Stimulated activated CD8-positive, alpha-beta memory T cell treated with anti-CD3 and anti-CD28 coated beads, Interleukin-12 subunit alpha, Interleukin-12 subunit beta, amount 100 ng/mL, for 4 hours (primary cell): ENCODE measurements around the gene BASP1.
"Not testable (repeated sequence)": the region's sequence is repeated elsewhere in the genome, so short reads cannot be mapped to it uniquely, and the experiment has no call there.

Source experiments
- DNase-seq: peaks from one replicate; pipeline ENCODE4 v3.0.0-alpha.2; 2020; ENCODE audit warnings: low read depth

BASP1 gene

DNA sequence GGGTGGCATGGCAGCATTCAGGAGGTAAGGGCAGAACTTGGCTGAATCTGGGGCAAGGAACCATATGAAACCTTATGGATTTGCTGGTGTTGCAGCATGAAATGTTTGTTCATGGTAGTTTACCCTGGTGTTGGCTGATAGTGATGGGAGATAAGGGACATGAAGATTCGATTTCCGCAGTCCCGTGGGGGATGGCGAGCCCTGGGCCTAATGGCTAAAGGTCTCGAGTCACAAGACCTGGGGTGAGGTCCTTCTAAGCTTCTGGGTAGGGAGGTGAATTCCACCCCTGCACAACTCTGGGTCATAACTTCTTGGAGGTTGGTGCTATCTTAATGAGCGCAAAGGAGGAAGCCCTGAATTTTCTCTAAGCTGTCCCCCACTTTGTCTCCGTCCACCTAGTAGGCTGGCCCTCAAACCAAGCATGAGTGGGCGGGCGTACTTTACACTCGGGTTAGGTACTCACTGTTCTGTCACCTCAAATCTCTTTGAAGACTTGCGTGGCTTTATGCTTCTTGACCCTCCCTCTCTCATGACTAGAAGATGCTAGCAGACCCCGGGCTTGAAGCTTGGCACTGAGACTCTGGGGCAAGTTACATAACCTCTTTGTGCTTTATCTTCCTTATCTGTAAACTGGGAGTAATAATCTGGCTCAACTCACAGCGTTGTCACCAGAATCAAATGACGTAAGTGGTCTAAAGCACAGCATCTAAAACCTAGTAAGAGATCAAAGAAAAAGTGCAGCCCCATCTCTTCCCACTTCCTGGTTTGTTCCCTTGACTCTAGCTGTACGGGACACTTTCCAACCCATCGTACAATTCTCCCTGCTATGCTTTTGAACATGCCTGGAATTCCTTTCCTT is 72.5 kb downstream of the BASP1 start:
- no peak for DNase-seq

GRCh38 chr5:17290540-17290974 is 73.1 kb downstream of the BASP1 start:
- no peak for DNase-seq

- no peak for DNase-seq
Observed at GRCh38 chr5:17292434-17293015, 75.1 kb downstream of the BASP1 start.

DNA sequence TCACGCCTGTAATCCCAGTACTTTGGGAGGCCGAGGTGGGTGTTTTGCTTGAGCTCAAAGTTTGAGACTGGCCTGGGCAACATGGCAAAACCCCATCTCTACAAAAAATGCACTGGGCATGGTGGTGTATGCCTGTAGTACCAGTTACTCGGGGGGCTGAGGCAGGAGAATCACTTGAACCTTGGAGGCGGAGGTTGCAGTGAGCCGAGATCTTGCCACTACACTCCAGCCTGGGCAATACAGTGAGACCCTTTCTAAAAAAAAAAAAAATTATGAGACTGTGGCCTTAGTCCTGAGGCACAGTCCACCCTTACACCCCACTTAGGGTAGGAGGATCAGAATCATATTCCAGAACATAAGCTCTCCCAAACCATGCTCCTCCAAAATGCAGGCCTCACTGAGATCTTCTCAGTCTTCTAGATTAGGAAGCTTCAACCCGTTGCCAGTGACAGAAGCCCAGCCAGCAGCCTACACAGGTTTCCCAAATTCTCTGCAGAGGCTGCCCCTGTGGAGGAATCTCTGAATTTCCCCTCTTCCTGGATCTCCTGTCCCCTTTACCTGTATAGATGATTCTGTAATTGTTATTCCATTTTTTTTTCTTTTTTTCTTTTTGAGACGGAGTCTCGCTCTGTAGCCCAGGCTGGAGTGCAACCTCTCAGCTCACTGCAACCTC is 77.3 kb downstream of the BASP1 start:
- no peak for DNase-seq

GRCh38 chr5:17295671-17296070 is 78.2 kb downstream of the BASP1 start:
- DNase-seq = no peak

GRCh38 chr5:17302106-17302505 is 84.7 kb downstream of the BASP1 start:
- no peak for DNase-seq

DNA sequence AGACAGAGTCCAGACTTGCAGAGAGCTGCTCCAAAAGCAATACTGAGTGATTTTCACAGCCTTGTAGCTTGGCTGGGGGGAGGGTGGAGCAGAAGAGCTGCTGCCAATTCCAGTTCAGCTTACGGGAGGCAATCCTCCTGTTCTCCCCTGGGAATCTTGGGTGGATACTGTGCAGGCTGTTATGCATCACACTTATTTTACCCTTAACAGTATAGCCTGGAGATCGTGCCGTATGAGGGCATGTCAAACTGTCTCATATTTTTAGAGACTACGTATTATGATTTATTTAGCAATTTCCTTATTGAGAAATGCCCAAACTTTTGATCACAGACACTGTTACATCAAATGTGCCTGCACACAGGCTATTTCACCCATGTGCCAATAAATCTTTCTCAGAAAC is 85.2 kb downstream of the BASP1 start:
- DNase-seq = no peak

GRCh38 chr5:17304282-17304681 is 86.9 kb downstream of the BASP1 start:
- no peak for DNase-seq

DNA sequence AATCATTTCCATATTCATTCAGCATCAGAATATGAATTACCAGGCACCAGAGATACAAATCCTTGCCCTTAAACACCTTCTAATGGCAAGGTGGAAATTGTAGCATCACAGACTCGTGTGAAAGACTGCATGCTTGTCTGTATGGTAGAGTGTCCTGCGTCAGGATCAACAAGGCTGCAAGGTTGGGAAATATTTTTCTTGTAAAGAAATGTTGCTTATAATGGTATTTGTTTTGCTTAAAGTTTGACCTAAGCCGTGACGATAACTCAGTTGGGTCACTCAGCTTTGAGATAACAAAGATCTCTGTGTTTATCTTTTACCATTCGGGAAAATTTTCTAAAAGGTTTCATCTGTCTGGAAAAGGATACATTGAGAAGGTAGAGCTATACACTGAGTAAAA is 87.6 kb downstream of the BASP1 start:
- DNase-seq = no peak

DNA sequence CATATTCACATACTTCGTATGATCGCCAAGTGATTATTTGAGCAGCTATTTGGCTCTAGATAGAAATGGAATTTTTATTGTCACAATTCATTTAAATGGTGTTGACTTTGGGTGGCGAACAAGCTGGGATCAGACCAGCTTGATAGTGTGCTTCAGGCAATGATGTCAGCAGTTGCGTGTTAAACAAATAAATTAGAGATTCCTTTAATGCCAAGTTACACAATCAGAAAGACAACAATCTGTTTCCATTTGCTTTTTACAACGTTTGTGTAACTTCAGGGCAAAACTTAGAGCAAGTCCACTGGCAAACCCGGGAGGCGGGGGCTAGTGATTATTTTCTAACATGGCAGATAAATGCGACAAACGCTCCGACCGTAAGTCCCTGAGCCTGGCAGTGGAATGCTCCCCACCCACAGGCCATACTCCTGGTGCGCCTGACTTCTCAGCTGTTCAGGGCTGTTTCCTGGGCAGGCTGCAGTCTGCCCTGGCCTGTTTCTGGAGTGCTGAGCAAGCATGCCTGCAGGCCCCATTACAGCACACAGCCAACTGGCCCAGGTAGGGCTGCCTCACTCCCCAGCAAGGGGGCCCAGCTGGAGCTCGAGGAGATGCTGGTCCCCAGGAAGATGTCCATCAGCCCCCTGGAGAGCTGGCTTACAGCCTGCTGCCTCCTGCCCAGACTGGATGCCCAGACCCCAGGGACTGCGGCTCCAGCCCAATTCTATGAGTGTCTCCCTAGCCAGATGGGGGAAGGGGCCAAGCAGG is 88.7 kb downstream of the BASP1 start:
- DNase-seq = no peak

- DNase-seq = no peak
Observed at GRCh38 chr5:17306726-17307091, 89.3 kb downstream of the BASP1 start.

GRCh38 chr5:17307440-17307839 is 90.0 kb downstream of the BASP1 start:
- not testable (repeated sequence) for DNase-seq

DNA sequence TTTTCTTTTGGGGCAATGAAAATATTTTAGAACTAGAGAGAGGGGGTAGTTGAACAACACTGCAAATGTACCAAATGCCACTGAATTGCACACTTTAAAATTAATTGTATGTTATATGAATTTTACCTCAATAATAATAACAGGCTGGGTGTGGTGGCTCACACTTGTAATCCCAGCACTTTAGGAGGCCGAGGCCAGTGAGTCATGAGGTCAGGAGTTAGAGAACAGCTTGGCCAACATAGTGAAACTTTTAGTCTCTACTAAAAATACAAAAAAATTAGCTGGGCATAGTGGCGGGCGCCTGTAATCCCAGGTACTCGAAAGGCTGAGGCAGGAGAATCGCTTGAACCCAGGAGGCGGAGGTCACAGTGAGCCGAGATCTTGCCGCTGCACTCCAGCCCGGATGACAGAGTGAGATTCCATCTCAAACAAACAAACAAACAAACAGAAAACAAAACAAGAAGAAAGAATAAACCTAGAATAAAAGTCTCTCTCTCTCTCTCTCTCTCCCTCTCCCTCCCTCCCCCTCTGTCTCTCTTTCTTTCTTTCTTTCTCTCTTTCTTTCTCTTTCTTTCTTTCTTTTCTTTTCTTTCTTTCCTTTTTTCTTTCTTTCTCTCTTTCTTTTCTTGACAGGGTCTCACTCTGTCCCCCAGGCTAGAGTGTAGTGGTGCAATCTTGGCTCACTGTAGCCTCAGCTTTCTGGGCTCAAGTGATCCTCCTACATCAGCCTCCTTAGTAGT is 91.1 kb downstream of the BASP1 start:
- DNase-seq = no peak

DNA sequence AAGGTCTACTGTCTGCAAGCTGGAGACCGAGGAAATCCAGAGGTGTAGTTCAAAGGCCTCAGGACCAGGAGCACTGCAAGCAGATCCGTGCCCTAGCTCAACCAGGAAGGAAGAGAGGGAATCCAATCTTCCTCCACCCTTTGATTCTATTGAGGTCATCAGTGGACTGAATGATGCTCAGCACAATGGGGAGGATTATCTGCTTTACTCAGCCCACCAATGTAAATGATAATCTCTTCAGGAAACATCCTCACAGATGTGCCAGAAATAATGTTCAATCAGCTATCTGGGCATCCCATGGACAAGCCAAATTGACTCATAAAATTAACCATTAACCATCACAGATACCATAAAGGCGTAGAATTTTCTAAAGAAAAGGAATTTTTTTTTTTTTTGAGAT is 92.0 kb downstream of the BASP1 start:
- DNase-seq = no peak

GRCh38 chr5:17310502-17310901 is 93.1 kb downstream of the BASP1 start:
- DNase-seq = not testable (repeated sequence)

DNA sequence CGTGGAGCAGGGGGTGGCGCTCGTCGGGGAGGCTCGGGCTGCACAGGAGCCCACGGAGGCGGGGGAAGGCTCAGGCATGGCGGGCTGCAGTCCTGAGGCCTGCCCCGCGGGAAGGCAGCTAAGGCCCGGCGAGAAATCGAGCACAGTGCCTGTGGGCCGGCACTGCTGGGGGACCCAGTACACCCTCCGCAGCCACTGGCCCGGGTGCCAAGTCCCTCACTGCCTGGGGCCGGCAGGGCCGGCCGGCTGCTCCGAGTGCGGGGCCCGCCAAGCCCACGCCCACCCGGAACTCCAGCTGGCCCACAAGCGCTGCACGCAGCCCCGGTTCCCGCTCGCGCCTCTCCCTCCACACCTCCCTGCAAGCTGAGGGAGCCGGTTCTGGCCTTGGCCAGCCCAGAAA is 94.4 kb downstream of the BASP1 start:
- DNase-seq = not testable (repeated sequence)

DNA sequence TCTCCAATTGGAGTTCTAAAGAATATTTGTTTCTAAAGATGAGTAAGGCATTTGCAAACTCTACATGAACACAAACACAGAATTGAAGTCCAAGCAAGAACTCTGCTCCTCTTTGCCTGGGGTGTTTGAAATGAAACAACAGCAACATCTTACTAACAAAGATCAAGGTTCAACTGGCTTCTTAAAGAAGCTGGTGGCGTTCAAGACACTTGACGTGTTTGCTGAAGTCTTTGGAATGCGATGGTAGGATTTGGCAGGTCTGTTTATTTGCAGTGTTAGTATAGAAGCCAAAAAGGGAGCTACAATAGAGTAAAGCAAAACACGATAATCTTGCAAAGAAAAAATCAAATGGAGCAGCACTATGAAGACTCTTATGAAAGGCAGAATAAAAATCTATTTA is 94.9 kb downstream of the BASP1 start:
- no peak for DNase-seq

DNA sequence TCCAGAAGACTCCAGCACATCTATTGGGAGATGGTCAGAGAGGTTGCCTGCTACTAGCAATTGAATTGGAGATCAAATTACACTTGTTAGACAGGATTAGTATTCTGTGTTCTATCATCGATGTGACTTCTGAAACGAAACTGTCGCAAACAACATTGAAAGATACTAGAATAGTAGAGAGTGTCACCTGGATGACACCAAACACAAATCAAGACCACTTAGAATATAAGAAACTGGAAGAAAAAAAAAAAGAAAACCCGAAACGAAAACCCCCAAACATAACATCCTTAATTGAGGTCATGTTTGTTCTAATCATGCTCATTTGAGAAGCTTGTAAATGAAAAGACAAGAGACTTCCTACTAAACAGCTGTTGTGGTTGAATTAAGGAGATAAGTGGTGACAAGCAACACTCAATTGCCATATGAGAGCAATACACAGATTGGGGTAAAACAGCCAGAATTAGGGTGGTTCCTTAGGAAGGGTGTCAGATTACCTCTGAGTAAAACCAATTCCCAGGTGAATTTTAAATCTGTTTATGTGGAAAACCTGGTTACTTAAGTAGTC is 97.6 kb downstream of the BASP1 start:
- DNase-seq = no peak

GRCh38 chr5:17315710-17316221 is 98.3 kb downstream of the BASP1 start:
- DNase-seq = no peak

- DNase-seq = no peak
Observed at GRCh38 chr5:17316970-17317459, 99.6 kb downstream of the BASP1 start.

DNA sequence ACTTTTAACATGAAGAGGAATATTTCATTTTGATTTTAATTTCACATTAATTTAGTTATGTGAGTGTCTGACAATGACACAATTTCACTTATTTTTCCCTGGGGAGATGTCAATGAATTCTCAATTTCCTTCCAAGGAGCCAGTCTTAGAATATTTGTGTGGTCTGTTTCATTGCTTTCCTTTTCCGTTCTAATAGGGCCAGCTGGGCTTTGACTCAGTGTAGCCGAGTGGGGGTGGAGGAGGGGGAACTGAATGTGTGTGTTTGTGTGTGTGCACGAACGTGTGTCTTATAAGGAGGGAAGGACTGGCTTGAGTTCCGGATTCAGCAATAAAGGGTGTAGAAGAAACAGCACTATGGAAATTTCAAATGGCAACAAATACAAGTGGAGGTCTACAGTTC is 100.0 kb downstream of the BASP1 start:
- no peak for DNase-seq
